GM10266 (cell line): Measurements from ENCODE around the gene SPOCD1.
A peak's percentile ranks its signal among the peaks of the same experiment; 100 is the strongest.

Experiments used
- DNase-seq: peaks from one replicate; pipeline ENCODE4 v3.0.0; 2012; ENCODE audit errors: extremely low spot score
- TF ChIP-seq, protein P1 (sequence below): IDR thresholded peaks from 2 replicates; pipeline ENCODE4 v1.5.1; 2012; ENCODE audit warnings: mild to moderate bottlenecking, low read depth; ENCODE audit not compliant: control insufficient read depth, insufficient read depth; ENCODE audit errors: missing control alignments

SPOCD1 gene

GRCh38 chr1:31790641-31791091 is 25.2 kb downstream of the SPOCD1 start:
- DNase-seq: no peak
- TF ChIP-seq, protein P1, sequence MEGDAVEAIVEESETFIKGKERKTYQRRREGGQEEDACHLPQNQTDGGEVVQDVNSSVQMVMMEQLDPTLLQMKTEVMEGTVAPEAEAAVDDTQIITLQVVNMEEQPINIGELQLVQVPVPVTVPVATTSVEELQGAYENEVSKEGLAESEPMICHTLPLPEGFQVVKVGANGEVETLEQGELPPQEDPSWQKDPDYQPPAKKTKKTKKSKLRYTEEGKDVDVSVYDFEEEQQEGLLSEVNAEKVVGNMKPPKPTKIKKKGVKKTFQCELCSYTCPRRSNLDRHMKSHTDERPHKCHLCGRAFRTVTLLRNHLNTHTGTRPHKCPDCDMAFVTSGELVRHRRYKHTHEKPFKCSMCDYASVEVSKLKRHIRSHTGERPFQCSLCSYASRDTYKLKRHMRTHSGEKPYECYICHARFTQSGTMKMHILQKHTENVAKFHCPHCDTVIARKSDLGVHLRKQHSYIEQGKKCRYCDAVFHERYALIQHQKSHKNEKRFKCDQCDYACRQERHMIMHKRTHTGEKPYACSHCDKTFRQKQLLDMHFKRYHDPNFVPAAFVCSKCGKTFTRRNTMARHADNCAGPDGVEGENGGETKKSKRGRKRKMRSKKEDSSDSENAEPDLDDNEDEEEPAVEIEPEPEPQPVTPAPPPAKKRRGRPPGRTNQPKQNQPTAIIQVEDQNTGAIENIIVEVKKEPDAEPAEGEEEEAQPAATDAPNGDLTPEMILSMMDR: no peak

DNA sequence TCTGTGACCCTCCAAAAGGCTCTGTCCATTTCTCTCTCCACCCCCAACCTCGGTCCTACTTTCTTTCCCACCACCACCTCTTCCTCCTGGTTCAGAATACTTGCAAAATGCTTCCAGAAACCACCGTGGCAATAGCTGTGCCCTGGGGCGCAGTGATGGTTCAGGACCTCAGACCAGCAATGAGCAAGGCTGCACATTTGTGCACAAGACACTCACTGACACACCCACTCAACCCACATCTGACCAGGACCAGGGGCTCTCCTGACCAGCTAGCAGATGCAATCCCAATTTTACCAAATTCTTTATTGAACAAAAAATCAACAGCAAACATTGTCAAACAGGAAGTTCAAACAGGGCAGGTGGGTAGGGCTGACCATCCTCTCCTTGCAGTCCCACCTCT is 25.7 kb downstream of the SPOCD1 start:
- TF ChIP-seq, protein P1: no peak
- DNase-seq: no peak

GRCh38 chr1:31789259-31790065 is 26.4 kb downstream of the SPOCD1 start:
- TF ChIP-seq, protein P1: peak; percentile 99
- peak; percentile 93 for DNase-seq

- no peak for DNase-seq
- TF ChIP-seq, protein P1: no peak
Measured at GRCh38 chr1:31788825-31789256, 27.0 kb downstream of the SPOCD1 start.

DNA sequence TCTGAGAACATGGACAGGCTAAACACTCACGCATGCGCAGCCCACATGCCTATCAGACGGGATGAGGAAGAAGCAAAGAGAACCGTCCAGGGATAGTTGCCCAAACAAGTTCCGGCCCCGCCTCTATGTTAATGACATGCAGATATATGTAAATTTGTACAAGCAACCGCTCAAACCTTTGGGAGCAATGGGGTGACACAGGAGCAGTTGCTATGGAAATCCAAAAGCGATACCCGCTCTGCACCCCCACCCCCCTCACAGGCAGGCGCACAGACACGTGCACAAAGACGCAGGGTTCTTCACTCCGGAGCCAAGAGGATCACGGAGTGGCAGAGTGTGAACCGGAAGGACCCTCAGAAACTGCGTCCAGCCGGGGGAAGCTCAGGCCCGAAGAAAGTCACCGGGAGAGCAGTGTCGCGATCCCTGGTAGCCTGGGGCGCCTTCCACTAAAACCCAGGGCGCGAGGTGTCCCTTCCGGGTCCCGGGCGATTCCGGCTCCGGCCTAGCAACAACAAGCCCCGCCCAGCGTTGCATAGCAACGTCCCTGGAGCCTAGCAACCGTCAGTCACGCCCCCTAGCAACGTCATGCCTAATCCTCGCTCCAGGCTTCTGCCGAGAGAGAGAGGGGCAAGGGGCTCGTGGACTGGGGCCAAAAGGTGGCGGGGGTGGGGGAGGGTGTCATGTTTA is 27.5 kb downstream of the SPOCD1 start:
- peak; percentile 95 for DNase-seq
- TF ChIP-seq, protein P1: no peak

DNA sequence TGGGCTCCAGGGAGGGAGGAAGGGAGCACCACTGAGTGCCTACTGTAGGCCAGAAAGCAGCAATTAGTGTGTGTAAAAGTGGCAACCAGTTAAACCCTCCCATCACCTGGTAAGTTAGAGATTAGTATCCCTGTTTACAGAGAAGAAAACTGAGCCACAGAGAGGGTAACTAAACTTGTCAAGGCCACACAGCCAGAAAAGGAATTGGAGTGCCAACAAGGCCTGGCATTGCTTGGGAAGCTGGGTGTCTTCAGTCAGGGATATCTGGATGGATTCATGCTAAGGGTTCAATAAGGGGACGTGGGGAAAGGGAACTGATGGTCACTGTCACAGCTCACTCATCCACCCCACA is 28.1 kb downstream of the SPOCD1 start:
- DNase-seq: no peak
- TF ChIP-seq, protein P1: no peak

DNA sequence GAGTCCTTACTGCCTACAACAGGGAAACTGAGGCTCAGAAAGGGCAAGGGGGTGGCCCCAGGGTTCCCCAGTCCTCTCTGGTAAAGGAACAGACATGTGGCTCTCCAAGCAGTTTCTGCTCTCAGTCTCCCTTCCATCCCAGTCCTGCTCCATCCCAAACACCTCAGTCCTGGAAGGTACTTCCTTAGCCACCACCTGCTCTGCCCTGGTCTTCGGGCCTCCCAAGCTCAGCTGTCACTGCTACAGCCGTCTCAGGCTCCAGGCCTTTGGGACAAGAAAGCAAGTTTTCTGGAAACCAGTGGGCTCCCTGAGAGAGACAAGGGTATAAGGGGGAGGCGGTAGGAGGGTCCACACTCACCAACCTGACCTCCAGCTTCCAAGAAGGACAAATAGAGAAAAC is 28.6 kb downstream of the SPOCD1 start:
- TF ChIP-seq, protein P1: no peak
- DNase-seq: no peak
